ENCODE data around the gene ABCC6. TPM values are rescaled to one million over a fixed set of nuclear protein-coding genes. Genes with fewer than 3 reads are reported as not detected.
"Not testable (repeated sequence)": the region's sequence is repeated elsewhere in the genome, so short reads cannot be mapped to it uniquely, and the experiment has no call there.

The ABCC6 gene
- polyA plus RNA-seq, 1 experiment: 1.2 TPM

GRCh38 chr16:16164243-16164642, 59.1 kb downstream of the ABCC6 start:
- DNase-seq (ENCODE audit: low read depth): no peak
- H3K27me3 ChIP-seq (ENCODE audit: control insufficient read depth, insufficient read depth, low read length): peaks cover 2% of the 10 kb centered on the region; the same call in 1 of the 2 replicates
- TF ChIP-seq, protein P1, sequence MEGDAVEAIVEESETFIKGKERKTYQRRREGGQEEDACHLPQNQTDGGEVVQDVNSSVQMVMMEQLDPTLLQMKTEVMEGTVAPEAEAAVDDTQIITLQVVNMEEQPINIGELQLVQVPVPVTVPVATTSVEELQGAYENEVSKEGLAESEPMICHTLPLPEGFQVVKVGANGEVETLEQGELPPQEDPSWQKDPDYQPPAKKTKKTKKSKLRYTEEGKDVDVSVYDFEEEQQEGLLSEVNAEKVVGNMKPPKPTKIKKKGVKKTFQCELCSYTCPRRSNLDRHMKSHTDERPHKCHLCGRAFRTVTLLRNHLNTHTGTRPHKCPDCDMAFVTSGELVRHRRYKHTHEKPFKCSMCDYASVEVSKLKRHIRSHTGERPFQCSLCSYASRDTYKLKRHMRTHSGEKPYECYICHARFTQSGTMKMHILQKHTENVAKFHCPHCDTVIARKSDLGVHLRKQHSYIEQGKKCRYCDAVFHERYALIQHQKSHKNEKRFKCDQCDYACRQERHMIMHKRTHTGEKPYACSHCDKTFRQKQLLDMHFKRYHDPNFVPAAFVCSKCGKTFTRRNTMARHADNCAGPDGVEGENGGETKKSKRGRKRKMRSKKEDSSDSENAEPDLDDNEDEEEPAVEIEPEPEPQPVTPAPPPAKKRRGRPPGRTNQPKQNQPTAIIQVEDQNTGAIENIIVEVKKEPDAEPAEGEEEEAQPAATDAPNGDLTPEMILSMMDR (IDR thresholded peaks at IDR 0.05; ENCODE audit: insufficient read depth, low read depth, low read length): no peak
- POLR2A ChIA-PET: no interaction called here
- H3K36me3 ChIP-seq (ENCODE audit: control insufficient read depth, insufficient read depth, low read length): no peaks in the 10 kb centered on the region
- no peak overlapping the region for H3K4me3 ChIP-seq (ENCODE audit: low read depth, low read length)
- CTCF ChIA-PET: interaction anchor here (0.9 to 1.7 kb wide), 2 partner anchors 8 to 13 kb away, joined by 3 to 4 read pairs; no protein-coding TSS in a partner anchor

GRCh38 chr16:16163571-16163970, 59.7 kb downstream of the ABCC6 start:
- DNase-seq (ENCODE audit: low read depth): no peak
- ChIA-PET POLR2A (no interaction called here), CTCF (interaction anchor here (0.8 kb wide), 1 partner anchor 24 kb away, joined by 3 read pairs; no protein-coding TSS in a partner anchor)
- TF ChIP-seq, protein P1 (IDR thresholded peaks at IDR 0.05; ENCODE audit: insufficient read depth, low read depth, low read length): no peak
- H3K4me3 ChIP-seq (ENCODE audit: low read depth, low read length): no peak overlapping the region
- H3K27me3 ChIP-seq (ENCODE audit: control insufficient read depth, insufficient read depth, low read length): peaks cover 2% of the 10 kb centered on the region; the same call in 1 of the 2 replicates
- H3K36me3 ChIP-seq (ENCODE audit: control insufficient read depth, insufficient read depth, low read length): no peaks in the 10 kb centered on the region

DNA sequence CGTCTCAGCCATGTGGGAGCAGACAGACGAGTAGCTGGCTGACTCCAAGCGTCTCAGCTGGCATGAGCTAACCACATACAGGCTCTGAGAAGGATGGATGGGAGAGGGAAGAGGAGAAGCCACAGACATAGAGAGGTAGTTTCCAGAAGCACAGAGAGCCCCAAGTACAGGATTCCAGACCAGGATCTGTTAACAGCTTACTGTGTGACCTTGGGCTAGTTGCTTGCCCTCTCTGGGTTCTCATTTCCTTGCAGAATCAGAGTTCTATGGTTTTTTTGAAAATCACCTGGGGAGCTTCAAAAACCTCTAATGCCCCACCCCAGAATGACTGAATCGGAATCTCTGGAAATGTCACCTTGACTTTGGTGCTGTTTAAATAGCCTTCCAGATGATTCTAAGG, 60.2 kb downstream of the ABCC6 start:
- ChIA-PET POLR2A (no interaction called here), CTCF (interaction anchor here (0.7 to 0.8 kb wide), 2 partner anchors 14 to 24 kb away, joined by 3 read pairs; no protein-coding TSS in a partner anchor)
- TF ChIP-seq, protein P1 (IDR thresholded peaks at IDR 0.05; ENCODE audit: insufficient read depth, low read depth, low read length): no peak
- no peak for DNase-seq (ENCODE audit: low read depth)
- Histone ChIP-seq H3K36me3 (ENCODE audit: control insufficient read depth, insufficient read depth, low read length) (no peaks in the 10 kb centered on the region), H3K4me3 (ENCODE audit: low read depth, low read length) (no peak overlapping the region), H3K27me3 (ENCODE audit: control insufficient read depth, insufficient read depth, low read length) (peaks cover 2% of the 10 kb centered on the region; the same call in 1 of the 2 replicates)

- DNase-seq (ENCODE audit: low read depth): no peak
- ChIA-PET POLR2A (no interaction called here), CTCF (interaction anchor here (0.7 to 0.8 kb wide), 2 partner anchors 15 to 25 kb away, joined by 3 read pairs; no protein-coding TSS in a partner anchor)
- no peak overlapping the region for H3K4me3 ChIP-seq (ENCODE audit: low read depth, low read length)
- TF ChIP-seq, protein P1 (IDR thresholded peaks at IDR 0.05; ENCODE audit: insufficient read depth, low read depth, low read length): no peak
- no peaks in the 10 kb centered on the region for H3K36me3 ChIP-seq (ENCODE audit: control insufficient read depth, insufficient read depth, low read length)
- peaks cover 2% of the 10 kb centered on the region; the same call in 1 of the 2 replicates for H3K27me3 ChIP-seq (ENCODE audit: control insufficient read depth, insufficient read depth, low read length)
These were observed 60.7 kb downstream of the ABCC6 start for GRCh38 chr16:16162591-16162990.

DNA sequence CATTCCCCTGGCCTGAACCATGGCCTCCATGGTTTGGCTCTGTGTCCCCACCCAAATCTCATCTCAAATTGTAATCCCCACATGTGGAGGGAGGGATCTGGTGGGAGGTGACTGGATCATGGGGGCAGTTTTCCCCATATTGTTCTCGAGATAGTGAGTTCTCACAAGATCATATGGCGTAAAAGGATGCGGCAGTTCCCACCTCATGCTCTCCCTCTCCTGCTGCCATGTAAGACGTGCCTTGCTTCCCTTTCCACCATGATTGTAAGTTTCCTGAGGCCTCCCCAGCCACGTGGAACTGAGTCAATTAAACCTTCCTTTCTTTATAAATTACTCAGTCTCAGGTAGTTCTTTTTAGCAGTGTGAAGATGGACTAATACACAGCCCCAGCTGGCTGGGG, 61.5 kb downstream of the ABCC6 start:
- H3K4me3 ChIP-seq (ENCODE audit: low read depth, low read length); H3K36me3 ChIP-seq (ENCODE audit: control insufficient read depth, insufficient read depth, low read length); POLR2A ChIA-PET; H3K27me3 ChIP-seq (ENCODE audit: control insufficient read depth, insufficient read depth, low read length); DNase-seq (ENCODE audit: low read depth): not testable (repeated sequence)
- CTCF ChIA-PET: interaction anchor here (0.9 kb wide), 1 partner anchor 19 kb away, joined by 3 read pairs; no protein-coding TSS in a partner anchor

GRCh38 chr16:16161319-16161718, 62.0 kb downstream of the ABCC6 start:
- POLR2A ChIA-PET: no interaction called here

More at GRCh38 chr16:16161319-16161718, 62.0 kb downstream of the ABCC6 start:
- CTCF ChIA-PET: interaction anchor here (0.9 kb wide), 1 partner anchor 19 kb away, joined by 3 read pairs; no protein-coding TSS in a partner anchor
- TF ChIP-seq, protein P1 (IDR thresholded peaks at IDR 0.05; ENCODE audit: insufficient read depth, low read depth, low read length): no peak
- H3K4me3 ChIP-seq (ENCODE audit: low read depth, low read length): no peak overlapping the region
- no peak for DNase-seq (ENCODE audit: low read depth)
- peaks cover 2% of the 10 kb centered on the region; the same call in 1 of the 2 replicates for H3K27me3 ChIP-seq (ENCODE audit: control insufficient read depth, insufficient read depth, low read length)
- H3K36me3 ChIP-seq (ENCODE audit: control insufficient read depth, insufficient read depth, low read length): no peaks in the 10 kb centered on the region

Measured in BJ (cell line).